ENCODE measurements around the gene PIF1.

DNA sequence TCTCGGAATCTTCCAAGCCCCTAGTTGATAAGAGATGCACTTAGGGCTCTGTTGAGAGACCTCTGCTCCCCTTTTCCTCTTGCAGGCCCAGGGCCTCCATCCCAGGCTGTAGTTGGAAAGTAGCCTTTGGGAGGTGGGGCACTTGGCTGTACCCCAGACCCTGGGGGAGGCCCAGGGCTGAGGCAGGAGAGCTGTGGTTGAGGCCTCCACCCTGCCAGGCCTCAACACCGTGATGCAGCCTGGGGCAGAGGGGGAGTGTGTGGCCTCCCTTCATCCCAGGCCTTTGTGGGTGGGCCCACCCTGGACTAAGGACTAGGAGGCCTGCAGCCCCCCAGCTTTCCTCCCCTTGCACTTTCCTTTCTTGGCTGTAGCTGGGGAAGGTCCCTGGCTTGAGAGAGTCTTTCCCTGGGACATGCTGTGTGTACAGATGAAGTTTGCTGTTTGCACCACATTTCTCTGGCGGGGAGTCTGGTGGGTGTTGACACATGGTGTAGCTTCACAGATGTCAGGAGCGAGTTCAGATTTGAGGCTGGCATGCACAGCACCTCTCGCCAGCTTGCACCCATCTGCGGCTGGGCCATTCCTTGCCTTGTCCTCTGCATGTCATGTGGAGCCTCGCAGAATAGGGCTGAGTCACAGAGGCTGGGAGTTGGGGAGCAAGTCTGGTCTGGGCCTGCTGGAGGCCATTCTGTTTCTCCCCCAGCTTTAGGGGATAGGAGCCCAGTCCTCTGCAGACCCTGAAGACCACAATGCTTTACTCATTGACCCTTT lies 29.9 kb upstream of the PIF1 start:
- TF ChIP-seq, protein P1, sequence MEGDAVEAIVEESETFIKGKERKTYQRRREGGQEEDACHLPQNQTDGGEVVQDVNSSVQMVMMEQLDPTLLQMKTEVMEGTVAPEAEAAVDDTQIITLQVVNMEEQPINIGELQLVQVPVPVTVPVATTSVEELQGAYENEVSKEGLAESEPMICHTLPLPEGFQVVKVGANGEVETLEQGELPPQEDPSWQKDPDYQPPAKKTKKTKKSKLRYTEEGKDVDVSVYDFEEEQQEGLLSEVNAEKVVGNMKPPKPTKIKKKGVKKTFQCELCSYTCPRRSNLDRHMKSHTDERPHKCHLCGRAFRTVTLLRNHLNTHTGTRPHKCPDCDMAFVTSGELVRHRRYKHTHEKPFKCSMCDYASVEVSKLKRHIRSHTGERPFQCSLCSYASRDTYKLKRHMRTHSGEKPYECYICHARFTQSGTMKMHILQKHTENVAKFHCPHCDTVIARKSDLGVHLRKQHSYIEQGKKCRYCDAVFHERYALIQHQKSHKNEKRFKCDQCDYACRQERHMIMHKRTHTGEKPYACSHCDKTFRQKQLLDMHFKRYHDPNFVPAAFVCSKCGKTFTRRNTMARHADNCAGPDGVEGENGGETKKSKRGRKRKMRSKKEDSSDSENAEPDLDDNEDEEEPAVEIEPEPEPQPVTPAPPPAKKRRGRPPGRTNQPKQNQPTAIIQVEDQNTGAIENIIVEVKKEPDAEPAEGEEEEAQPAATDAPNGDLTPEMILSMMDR (optimal IDR thresholded peaks at IDR 0.05 in 1 of 3, IDR thresholded peaks at IDR 0.05 in 1 of 3, conservative IDR thresholded peaks at IDR 0.05 in 1 of 3; ENCODE audit: extremely low read depth in 1 of 3, insufficient read depth in 2 of 3, low read length in 3 of 3) = no peak
- no peak for TF ChIP-seq EZH2 (IDR thresholded peaks at IDR 0.05; ENCODE audit: low read length)
